Lung (tissue), 12 donors: Measurements from ENCODE around the gene KANK2. TPM values are rescaled to one million over a fixed set of nuclear protein-coding genes. Genes with fewer than 3 reads are reported as not detected.

Experiments used
- ATAC-seq: fragments of 200-7000 bp; cut with Tn5 transposase; one replicate; pipeline ENCODE4 v1.9.1; 2020; ENCODE audit warnings: moderate number of reproducible peaks; ENCODE audit not compliant: insufficient read depth, low FRiP score
- DNase-seq, 3 donors: peaks; one replicate each; pipeline ENCODE4 v3.0.0-alpha.2; 2013 to 2017
- H3K27ac ChIP-seq, 2 donors: one replicate each; pipeline ENCODE4 v1.5.1; 2013; ENCODE audit warnings: mild to moderate bottlenecking in 2 of 2, moderate library complexity in 2 of 2, control low read depth in 1 of 2, inconsistent platforms in 1 of 2, low read depth in 1 of 2, low read length in 1 of 2
- H3K27me3 ChIP-seq, 3 donors: one replicate each; pipeline ENCODE4 v1.5.1; 2013; ENCODE audit warnings: low read length in 2 of 3; ENCODE audit not compliant: control insufficient read depth in 3 of 3, insufficient read depth in 3 of 3
- H3K36me3 ChIP-seq, 4 donors: one replicate each; pipeline ENCODE4 v1.5.1; 2013; ENCODE audit warnings: low read length in 4 of 4, mild to moderate bottlenecking in 1 of 4, moderate library complexity in 1 of 4; ENCODE audit not compliant: control insufficient read depth in 4 of 4, insufficient read depth in 4 of 4
- H3K4me1 ChIP-seq, 5 donors: one replicate each; pipeline ENCODE4 v1.5.1; 2013; ENCODE audit warnings: low read length in 5 of 5, mild to moderate bottlenecking in 2 of 5, moderate library complexity in 1 of 5; ENCODE audit not compliant: control insufficient read depth in 5 of 5, insufficient read depth in 5 of 5
- H3K4me3 ChIP-seq: one replicate; pipeline ENCODE4 v1.5.1; 2013; ENCODE audit warnings: mild to moderate bottlenecking, control low read depth, moderate library complexity
- H3K9ac ChIP-seq, 2 donors: one replicate each; pipeline ENCODE4 v1.5.1; 2013; ENCODE audit warnings: low read length in 2 of 2, control low read depth in 1 of 2; ENCODE audit not compliant: insufficient read depth in 1 of 2
- H3K9me3 ChIP-seq, 4 donors: one replicate each; pipeline ENCODE4 v1.5.1; 2013; ENCODE audit warnings: low read length in 3 of 4, mild to moderate bottlenecking in 1 of 4, moderate library complexity in 1 of 4; ENCODE audit not compliant: control insufficient read depth in 4 of 4, insufficient read depth in 3 of 4
- WGBS, 2 donors: extraction: QIAGEN DNeasy Blood & Tissue Kit; methylation state at CpG; one replicate each; pipeline ENCODE4 v1.1.7; 2013; 5-methylcytosine and 5-hydroxymethylcytosine counted together
- polyA plus RNA-seq, 2 donors: library from polyadenylated mRNA; stranded (reverse); fragments of 200-250 nt; gene quantifications; one replicate each; pipeline ENCODE4 v1.2.1, GENCODE V29; 2013
- total RNA-seq, 2 donors: library from RNA; depleted of rRNA in 1 of 2; stranded (reverse); fragments of >200 nt in 1 of 2; gene quantifications; one replicate each; pipeline ENCODE4 v1.2.1, GENCODE V29; 2014 to 2021
- TF ChIP-seq, protein P1 (sequence below): IDR thresholded peaks from 2 replicates; pipeline ENCODE4 v1.5.1; 2012; ENCODE audit warnings: mild to moderate bottlenecking; ENCODE audit errors: control extremely low read depth, extremely low read depth
- donor health status: control.
- donor health status: control.
- donor health status: Bipolar disorder and iron deficiency.
- donor health status: healthy.
- donor health status: DM: yes; HTN: yes; CAD: no.

KANK2 gene
- total and polyA plus RNA-seq, 4 donors = 90.1 to 164 (median 113) TPM

- 96 to 99% methylated on average over 3 of the region's 3 CpGs for WGBS, 2 donors
- Histone ChIP-seq H3K27me3 (no peaks in the 10 kb centered on the region), H3K9me3 (peaks cover 0 to 5% (median 3%) of the 10 kb centered on the region in 4 donors), H3K4me3 (no peak overlapping the region), H3K4me1 (no peaks in the 10 kb centered on the region), H3K9ac (no peak overlapping the region), H3K27ac (no peak overlapping the region), H3K36me3 (peaks cover 0 to 40% (median 33%) of the 10 kb centered on the region in 4 donors)
- TF ChIP-seq, protein P1, sequence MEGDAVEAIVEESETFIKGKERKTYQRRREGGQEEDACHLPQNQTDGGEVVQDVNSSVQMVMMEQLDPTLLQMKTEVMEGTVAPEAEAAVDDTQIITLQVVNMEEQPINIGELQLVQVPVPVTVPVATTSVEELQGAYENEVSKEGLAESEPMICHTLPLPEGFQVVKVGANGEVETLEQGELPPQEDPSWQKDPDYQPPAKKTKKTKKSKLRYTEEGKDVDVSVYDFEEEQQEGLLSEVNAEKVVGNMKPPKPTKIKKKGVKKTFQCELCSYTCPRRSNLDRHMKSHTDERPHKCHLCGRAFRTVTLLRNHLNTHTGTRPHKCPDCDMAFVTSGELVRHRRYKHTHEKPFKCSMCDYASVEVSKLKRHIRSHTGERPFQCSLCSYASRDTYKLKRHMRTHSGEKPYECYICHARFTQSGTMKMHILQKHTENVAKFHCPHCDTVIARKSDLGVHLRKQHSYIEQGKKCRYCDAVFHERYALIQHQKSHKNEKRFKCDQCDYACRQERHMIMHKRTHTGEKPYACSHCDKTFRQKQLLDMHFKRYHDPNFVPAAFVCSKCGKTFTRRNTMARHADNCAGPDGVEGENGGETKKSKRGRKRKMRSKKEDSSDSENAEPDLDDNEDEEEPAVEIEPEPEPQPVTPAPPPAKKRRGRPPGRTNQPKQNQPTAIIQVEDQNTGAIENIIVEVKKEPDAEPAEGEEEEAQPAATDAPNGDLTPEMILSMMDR = no peak
- ATAC-seq (no peak), DNase-seq (no peak)
These were observed 23.8 kb upstream of the KANK2 start for GRCh38 chr19:11221082-11221598.

GRCh38 chr19:11214387-11214786 lies 17.0 kb upstream of the KANK2 start:
- no peaks in the 10 kb centered on the region for H3K4me1 ChIP-seq
- H3K9ac ChIP-seq = no peak overlapping the region
- no peak for ATAC-seq
- no peak overlapping the region for H3K4me3 ChIP-seq
- TF ChIP-seq, protein P1 = no peak
- H3K27me3 ChIP-seq = no peaks in the 10 kb centered on the region
- WGBS, 2 donors = 92 to 93% methylated on average over 6 of the region's 6 CpGs
- DNase-seq = no peak
- no peak overlapping the region for H3K27ac ChIP-seq
- H3K9me3 ChIP-seq = no peaks in the 10 kb centered on the region
- H3K36me3 ChIP-seq = peaks cover 0 to 48% (median 25%) of the 10 kb centered on the region in 4 donors

GRCh38 chr19:11210656-11210928 lies 13.2 kb upstream of the KANK2 start:
- ATAC-seq = no peak
- TF ChIP-seq, protein P1 = no peak
- no peak overlapping the region for H3K9ac ChIP-seq
- H3K27me3 ChIP-seq = no peaks in the 10 kb centered on the region
- 89 to 96% methylated on average over 1 of the region's 1 CpG for WGBS, 2 donors
- H3K4me1 ChIP-seq = no peaks in the 10 kb centered on the region
- no peaks in the 10 kb centered on the region for H3K9me3 ChIP-seq
- H3K27ac ChIP-seq = no peak overlapping the region
- H3K36me3 ChIP-seq = peaks cover 0 to 53% (median 23%) of the 10 kb centered on the region in 4 donors
- H3K4me3 ChIP-seq = no peak overlapping the region
- DNase-seq = no peak
